GM19099 (cell line): ENCODE results near the gene OR5AP2.

ENCODE experiments used
- POLR2A ChIP-seq: IDR thresholded peaks from 3 replicates; pipeline ENCODE4 v1.6.1; 2011; ENCODE audit warnings: low read depth; ENCODE audit not compliant: insufficient read length; ENCODE audit errors: extremely low read depth

Gene OR5AP2

DNA sequence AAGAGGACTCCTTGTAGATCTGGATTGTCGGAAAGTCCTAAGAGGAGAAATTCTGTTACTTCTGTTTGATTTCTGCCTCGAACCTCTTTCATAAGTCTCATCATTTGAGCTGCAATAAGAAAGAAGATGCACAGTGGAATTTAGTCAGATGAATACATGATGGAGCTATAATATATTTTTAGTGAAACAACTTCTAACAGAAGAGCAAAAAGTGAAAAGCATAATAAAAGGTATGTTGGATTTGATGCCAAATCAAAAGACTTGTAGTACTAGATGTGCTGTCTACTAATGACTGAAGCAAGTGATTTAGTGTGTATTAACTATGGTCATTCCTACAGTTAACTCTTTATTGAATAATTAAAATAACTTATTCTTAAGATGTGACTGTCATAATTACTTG is at the start of gene OR5AP2:
TSS of gene OR5AP2 (minus strand) at position 101 of the 400 bp plus-strand sequence. CDS start at position 101, 0 bp downstream.
- TF ChIP-seq POLR2A, result no peak

DNA sequence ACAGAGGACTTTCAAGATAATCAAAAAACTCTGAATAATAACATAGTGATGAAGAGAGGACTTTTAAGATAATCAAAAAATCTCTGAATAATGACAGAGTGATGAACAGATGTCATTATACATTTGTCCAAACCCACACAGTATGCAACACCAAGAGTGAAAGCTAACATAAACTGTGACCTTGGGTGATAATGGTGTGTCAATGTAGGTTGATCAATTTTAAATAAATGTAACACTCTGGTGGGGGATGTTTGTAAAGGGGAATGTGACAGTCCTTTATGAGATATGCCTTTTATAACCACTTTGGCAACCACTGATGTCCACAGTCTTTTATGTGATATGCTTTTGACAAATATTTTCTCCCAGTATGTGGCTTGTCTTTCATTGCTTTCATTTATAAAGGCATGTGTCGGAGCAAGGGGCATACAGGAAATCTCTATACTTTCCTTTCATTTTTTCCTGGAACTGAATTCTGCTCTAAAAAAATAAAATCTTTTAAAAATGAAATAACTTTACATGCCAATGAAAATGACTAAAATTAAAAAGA is 46.4 kb upstream of the OR5AP2 start:
- no peak for TF ChIP-seq POLR2A

- TF ChIP-seq POLR2A, result no peak
These were observed 28.7 kb upstream of the OR5AP2 start for GRCh38 chr11:56670984-56671383.

GRCh38 chr11:56663386-56663785 is 21.1 kb upstream of the OR5AP2 start, which contains the start of gene OR5AR1:
TSS of gene OR5AR1 (plus strand) at chr11:56663686. CDS start at chr11:56663686, 0 bp downstream.
- no peak for TF ChIP-seq POLR2A

- no peak for TF ChIP-seq POLR2A
These were observed 17.5 kb upstream of the OR5AP2 start for GRCh38 chr11:56659755-56660154.

GRCh38 chr11:56637500-56637899 is 4.7 kb downstream of the OR5AP2 start:
- no peak for TF ChIP-seq POLR2A

DNA sequence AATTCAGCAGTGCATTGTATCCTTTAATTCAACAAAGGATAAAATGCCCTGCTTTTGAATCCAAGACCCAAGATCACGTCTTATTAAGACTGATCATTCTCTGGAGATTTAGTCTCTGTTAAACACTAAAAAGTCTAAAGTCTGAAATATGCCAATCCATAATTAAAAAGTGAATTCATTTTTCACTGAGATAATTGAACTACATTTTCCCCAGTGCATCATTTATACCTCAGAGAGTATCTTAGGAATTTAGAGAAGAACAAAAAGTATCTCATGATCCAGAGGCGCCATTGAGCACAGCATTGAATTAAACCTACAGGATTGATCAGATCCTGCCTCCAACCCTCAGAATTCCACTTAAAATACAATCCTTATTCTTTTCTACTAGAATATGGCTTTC is 5.4 kb downstream of the OR5AP2 start:
- no peak for TF ChIP-seq POLR2A

GRCh38 chr11:56632329-56632728 is 9.9 kb downstream of the OR5AP2 start:
- no peak for TF ChIP-seq POLR2A

GRCh38 chr11:56625946-56626345 is 16.3 kb downstream of the OR5AP2 start:
- TF ChIP-seq POLR2A, result no peak

- no peak for TF ChIP-seq POLR2A
These were observed 17.6 kb downstream of the OR5AP2 start for GRCh38 chr11:56624661-56625110.

GRCh38 chr11:56611174-56611573 is 31.1 kb downstream of the OR5AP2 start:
- no peak for TF ChIP-seq POLR2A
